Transverse colon (tissue), 3 donors: ENCODE results near the gene DCP2.

ENCODE experiments used
- POLR2A ChIP-seq: fragments of 450-650 bp; IDR thresholded peaks from one replicate; pipeline ENCODE4 v1.6.1; 2016; ENCODE audit warnings: antibody characterized with exemption, mild to moderate bottlenecking, moderate library complexity
- TF ChIP-seq, protein P1 (sequence below), 5 experiments: fragments of 200-600 bp in 3 of 5; fragments of 450-650 bp in 2 of 5; sonication (generic) in 3 of 5; IDR thresholded peaks; 1 replicate in 2 of 5; 2 replicates in 3 of 5; pipeline ENCODE4 v1.5.1; 2016 to 2017; ENCODE audit warnings: antibody characterized with exemption in 5 of 5, inconsistent platforms in 3 of 5, mild to moderate bottlenecking in 2 of 5, moderate library complexity in 1 of 5

GRCh38 chr5:113036321-113036720 is 59.7 kb downstream of the DCP2 start:
- TF ChIP-seq, protein P1, sequence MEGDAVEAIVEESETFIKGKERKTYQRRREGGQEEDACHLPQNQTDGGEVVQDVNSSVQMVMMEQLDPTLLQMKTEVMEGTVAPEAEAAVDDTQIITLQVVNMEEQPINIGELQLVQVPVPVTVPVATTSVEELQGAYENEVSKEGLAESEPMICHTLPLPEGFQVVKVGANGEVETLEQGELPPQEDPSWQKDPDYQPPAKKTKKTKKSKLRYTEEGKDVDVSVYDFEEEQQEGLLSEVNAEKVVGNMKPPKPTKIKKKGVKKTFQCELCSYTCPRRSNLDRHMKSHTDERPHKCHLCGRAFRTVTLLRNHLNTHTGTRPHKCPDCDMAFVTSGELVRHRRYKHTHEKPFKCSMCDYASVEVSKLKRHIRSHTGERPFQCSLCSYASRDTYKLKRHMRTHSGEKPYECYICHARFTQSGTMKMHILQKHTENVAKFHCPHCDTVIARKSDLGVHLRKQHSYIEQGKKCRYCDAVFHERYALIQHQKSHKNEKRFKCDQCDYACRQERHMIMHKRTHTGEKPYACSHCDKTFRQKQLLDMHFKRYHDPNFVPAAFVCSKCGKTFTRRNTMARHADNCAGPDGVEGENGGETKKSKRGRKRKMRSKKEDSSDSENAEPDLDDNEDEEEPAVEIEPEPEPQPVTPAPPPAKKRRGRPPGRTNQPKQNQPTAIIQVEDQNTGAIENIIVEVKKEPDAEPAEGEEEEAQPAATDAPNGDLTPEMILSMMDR (IDR thresholded peaks at IDR 0.05): no peak
- no peak for TF ChIP-seq POLR2A
